GM19467 (cell line): ENCODE measurements around the gene CAP1.
"Not testable (repeated sequence)": the region's sequence is repeated elsewhere in the genome, so short reads cannot be mapped to it uniquely, and the experiment has no call there.

Experiments used
- ATAC-seq: cut with Tn5 transposase; IDR thresholded peaks from one replicate; pipeline ENCODE4 v1.9.1; 2021; ENCODE audit warnings: mild to moderate bottlenecking, moderate library complexity; ENCODE audit not compliant: unreplicated experiment

Gene CAP1, protein sequence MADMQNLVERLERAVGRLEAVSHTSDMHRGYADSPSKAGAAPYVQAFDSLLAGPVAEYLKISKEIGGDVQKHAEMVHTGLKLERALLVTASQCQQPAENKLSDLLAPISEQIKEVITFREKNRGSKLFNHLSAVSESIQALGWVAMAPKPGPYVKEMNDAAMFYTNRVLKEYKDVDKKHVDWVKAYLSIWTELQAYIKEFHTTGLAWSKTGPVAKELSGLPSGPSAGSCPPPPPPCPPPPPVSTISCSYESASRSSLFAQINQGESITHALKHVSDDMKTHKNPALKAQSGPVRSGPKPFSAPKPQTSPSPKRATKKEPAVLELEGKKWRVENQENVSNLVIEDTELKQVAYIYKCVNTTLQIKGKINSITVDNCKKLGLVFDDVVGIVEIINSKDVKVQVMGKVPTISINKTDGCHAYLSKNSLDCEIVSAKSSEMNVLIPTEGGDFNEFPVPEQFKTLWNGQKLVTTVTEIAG

DNA sequence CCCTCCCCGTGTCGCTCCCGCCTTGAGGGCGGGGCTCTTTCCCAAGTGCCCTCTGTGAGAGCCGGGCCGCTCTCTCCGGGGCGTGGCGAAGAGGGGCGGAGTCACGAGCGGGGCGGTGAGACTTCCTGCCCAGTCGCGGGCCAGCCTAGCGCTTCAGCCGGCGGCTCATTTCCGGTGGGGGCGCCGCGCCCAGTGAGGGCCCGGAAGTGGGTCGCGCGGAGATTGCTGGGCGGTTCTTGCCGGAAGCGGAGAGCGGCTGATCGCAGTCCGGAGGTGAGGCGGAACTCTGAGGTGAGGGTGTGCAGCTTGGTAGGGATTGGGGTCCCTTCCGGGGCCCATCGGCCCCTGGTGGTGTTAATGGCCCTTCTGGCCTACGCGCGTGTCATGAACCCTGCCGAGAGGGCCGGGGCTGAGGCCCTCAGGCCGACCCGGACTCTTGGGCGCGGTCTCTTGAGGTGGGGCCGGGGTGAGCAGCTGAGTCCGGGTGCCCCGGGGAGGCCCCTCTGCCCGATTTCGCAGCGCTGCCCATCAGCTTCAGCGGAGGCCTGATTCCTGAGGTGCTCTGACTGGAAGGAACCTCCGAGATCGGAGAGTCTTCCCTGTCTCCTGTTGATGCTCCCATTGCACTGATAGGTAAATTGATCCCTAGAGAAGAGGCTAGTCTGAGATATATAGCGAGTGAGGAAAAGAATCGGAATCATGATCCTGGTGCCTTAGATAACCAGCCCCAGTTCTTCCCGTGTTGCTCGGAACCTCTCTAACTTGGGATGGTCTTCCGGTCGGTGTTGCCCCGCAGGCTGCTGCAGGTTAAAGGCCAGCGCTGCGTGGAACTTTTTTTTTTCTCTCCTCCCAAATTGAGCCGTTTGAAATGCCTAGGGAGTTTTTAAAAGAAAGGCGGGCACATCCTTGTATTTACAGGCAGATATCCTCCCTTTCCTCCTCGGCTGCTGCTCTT lies at the start of gene CAP1:
Gene CAP1, plus strand, starts transcription at position 219 of the 955 bp plus-strand sequence. CDS start 18,618 bp downstream, outside the sequence.
- ATAC-seq, result peak; percentile 80

DNA sequence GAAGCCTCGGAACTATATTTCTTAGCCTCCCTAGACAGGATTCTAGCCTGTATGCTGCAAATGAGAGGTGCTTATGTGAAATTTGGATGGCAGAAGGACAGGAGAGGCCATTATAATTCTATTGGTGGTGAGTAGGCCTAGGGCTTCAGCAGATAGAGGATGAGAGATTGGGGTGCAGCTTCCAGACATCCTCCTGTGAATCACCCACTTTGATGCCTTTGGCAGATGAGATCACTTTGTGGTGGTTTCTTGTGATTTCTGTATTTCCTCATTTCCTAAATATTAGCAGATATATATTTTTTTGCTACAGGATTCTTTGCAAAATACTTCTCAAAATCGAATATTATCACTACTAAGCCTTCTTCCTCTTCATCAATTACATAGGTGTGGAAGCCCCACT lies 48.3 kb upstream of the CAP1 start:
- no peak for ATAC-seq

DNA sequence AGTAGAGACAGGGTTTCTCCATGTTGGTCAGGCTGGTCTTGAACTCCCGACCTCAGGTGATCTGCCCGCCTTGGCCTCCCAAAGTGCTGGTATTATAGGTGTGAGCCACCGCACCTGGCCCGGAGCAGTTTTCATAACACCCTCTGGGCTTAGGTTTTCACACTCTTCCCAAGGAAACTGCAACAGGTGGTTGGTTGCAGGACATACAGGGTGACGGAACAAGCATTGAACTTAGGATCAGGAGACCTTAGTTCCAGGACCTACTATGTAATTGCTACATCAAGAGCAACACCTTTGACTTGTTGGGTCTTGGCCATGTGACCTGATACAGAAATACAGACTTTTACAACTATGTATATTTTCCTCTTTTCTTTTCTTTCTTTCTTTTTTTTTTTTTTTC lies 47.6 kb upstream of the CAP1 start:
- no peak for ATAC-seq

DNA sequence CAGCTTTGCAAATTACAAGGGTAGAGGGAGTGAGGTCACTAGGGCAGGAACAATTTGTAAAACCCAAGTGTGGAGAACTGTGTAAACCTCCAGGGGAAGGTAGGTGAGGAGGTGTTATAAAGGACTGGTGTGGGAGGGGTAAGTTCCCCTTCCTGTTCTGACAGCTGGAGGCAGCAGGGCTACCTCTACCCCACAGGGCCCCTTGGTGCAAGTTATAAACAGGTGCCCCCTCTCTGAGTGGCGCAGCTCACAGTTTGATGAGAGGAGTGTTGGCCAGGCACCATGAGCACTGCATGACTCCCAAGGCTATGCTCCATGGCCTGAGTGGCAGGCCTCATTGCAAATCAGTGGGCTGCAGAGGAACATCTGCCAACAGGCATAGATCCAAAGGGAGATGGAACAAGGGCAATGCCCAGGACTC lies 44.5 kb upstream of the CAP1 start:
- ATAC-seq, result peak; percentile 86

DNA sequence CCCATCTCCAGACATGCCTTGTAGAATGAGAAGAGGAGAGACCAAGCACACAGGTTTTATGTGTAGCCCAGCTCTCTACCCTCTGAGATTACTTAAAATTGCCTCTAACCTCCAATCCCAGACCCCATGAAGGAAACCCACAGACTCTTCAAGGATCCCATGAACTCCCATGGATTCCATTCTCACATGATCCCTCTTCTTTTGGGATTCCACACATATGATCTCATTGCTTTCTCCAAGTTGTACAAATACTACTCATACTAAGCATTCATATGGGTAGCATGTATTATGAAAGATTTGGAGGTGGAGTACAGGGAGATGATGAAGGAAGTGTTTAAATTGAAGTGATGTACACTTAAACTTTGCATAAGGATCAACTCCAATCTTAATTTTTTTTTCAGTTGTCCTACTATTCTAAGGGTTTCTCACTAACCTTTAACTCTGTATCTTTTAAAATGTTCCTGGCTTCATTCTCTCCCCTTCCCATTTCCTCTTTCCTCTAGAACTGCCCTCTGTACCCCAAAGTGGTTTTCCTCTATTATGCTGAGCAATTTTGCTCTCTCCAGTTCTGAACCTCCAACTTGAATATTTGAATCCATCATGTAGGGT lies 44.0 kb upstream of the CAP1 start:
- ATAC-seq, result no peak

DNA sequence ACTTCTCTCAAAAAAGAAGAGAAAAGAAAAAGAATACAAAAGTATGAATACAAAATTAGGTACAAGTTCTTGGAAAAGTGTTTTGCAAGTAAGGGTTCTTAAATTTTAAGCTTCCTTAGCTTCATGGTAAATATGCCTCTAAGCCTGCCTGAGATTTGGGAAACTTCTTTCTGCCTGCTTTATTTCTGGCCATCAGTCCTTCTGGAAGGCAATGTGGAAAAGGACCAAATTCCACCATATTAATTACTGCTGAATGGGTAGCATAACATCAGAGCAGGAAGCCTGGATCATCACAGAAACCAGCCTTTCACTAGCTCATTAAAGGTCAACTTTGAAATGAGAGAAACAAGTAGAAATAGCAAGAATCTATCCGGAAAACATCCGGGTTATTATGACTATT lies 39.1 kb upstream of the CAP1 start:
- ATAC-seq, result no peak

DNA sequence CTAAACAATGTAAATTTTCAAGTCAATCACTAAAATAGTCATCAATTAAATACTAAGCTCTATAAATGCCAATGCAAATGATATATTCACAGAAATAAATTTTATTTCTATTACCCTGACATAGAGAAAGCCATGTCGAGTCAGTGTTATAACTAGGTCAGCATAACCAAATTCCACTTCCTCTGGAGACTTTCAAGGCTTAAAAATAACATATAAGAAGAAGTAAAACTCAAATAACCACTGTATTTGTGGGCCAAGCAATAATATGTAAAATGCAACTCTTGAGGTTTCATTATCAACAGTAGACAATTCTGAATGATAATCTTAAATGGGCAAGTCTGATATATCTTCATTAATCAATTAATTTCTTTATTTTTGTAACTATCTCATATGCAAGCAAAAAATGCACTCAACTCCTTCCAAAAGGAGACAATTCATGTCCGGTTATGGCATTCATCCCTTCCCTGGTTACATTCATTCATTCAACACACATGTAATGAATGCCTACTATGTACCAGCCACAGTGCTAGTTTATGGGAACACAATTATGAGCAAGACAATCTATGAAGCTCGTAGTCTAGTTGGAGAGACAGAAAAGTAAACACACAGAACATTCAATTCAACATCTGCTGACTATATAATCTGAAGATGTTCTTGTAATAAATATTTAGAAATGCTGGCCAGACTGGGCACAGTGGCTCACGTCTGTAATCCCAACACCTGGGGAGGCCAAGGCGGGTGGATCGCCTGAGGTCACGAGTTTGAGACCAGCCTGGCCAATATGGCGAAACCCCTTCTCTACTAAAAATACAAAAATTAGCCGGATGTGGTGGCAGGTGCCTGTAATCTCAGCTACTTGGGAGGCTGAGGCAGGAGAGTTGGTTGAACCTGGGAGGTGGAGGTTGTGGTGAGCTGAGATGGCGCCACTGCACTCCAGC lies 37.1 kb upstream of the CAP1 start:
- ATAC-seq, result no peak

DNA sequence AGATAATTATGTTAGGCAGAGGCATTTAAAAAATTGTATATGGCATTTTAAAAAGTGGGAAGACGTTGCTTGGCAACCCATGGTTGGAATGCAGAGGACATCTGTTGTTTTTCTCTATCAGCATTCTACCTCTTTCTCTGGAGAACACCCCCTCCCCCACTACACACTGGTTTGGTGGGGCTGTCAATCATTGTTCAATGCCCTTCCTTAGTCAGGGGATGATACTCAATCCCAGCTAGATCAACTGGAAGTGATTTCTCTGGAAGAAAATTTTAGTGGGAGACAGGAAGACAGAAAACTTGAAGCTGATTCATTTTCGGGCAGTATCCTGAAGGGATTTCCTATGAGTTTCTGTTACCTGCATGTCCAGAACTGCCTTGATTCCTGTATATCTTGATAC lies 35.7 kb upstream of the CAP1 start:
- no peak for ATAC-seq

DNA sequence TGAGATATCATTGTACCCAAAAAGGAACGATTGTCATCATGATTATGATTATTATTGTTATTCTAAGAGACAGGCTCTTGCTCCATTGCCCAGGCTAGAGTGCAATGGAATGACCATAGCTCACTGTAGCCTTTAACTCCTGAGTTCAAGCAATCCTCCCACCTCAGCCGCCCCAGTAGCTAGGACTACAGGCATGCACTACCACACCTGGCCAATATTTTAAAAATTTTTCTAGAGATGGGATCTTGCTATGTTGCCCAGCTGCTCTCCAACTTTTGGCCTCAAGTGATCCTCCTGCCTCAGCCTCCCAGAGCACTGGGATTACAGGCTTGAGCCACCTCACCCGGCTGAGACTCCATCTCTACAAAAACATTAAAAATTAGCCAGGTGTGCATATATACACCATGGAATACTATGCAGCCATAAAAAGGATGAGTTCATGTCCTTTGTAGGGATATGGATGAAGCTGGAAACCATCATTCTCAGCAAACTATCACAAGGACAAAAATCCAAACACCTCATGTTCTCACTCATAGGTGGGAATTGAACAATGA lies 33.0 kb upstream of the CAP1 start:
- not testable (repeated sequence) for ATAC-seq

DNA sequence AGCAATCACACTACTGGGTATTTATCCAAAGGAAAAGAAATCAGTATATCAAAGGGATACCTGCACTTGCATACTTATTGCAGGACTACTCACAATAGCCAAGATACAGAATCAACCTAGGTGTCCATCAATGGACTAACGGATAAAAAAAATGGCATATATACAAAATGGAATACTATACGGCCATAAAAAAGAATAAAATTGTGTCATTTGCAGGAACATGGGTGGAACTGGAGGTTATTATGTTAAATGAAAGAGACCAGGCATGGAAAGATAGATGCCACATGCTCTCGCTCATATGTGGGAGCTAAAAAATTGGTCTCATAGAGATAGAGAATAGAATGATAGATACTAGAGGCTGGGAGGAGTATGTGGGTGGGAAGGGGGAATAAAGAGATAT lies 29.3 kb upstream of the CAP1 start:
- no peak for ATAC-seq

DNA sequence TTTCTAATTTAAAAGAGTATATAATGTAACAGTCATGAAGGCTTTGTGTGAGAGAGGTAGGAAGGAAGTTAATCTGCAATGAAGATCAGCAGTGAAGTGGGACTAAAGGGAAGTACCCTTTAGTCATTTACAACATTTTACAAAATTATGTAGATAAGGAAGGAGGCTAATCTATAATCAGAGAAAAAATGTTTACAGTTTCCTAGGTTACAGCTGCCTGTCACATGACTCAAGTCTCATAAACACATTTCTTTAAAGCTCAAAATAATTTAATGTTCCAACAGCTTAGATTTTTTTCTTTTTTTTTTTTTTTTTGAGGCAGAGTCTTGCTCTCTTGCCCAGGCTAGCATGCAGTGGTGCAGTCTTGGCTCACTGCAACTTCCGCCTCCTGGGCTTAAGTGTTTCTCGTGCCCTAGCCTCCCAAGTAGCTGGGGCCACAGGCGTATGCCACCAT lies 26.2 kb upstream of the CAP1 start:
- no peak for ATAC-seq

DNA sequence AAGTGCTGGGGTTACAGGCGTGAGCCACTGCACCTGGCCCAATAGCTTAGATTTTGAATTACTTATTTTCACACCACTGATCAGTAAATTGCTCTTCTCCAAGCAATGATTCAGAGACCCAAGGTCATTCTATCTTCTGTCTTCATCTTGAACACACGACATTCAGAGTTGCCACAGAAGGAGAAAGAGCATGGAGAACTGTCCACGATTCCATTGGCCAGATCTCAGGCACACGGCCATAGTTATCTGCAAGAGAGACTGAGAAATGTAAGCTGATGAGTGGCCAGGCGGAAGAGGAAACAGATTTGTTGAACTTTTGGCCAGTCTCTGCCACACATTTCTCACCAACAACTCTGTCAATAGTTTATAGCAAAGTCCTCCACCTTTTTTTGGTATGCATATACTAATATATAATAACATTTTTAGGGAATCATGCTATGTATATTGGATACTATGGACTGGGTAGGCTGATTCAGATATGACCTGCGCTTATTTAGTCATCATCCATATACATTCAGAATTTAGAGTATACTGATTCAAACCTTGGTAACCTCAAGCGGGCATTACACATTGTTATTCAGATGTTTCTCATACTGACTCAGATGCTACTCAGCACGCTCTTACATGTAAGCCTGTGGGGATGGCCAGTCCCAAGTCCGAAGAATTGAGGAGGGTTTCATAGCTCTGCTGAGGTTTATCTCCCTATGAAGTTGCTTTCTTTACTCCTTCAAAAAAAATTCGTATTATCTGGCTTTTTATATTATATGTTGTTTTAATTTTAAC lies 25.5 kb upstream of the CAP1 start:
- no peak for ATAC-seq

DNA sequence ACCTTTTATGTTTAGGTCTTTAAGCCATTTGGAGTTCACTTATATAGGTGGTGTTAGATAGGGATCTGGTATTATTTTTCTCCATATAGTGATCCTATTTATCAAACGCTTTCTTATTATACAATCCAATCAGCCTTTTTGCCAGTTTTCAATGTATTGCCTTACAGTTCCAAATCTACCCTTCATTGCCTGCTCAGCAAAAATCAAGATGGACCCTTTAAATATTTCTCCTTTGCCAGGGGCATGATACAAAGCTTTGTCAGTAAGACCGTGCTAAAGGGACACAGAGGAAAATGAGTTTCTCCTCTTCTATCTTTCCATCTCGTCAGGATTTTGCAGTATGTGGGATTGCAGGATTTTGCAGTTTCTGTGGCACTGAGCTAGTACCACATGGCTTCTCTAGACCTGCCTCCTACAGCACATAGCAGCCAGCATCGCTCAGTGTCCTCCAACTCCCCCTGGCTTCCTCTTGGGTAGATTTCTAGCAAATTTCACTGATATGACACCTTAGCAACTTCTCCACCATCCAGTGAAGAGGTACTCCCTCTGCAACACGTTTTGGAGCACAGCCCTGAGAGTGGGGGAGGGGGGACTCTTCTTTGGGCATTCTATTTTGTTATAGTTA lies 22.5 kb upstream of the CAP1 start:
- ATAC-seq, result no peak

DNA sequence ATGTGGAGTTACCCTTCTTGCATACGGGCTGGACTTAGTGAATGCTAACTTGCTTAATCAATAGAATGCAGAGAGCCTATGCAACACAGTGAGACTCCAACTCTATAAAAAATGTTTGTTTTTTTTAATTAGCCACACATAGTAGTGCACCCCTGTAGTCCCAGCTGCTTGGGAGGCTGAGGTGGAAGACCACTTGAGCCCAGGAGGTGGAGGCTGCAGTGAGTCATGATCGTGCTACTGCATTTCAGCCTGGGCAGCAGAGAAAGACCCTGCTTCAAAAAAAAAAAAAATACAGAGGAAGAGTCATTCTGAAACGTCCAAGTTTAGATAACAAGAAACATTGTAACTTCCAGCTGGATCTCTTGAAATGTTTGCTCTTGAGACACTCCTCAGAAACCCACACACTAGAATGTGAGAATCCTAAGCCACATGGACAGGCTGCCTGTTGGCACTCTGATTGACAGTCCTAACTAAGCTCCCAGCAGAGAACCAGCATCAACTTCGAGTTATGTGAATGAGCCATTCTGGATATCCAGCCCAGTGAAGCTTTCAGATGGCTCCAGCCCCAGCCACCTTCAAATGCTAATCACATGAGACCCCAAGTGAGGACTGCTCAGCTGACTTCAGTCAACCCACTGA lies 20.0 kb upstream of the CAP1 start:
- no peak for ATAC-seq

DNA sequence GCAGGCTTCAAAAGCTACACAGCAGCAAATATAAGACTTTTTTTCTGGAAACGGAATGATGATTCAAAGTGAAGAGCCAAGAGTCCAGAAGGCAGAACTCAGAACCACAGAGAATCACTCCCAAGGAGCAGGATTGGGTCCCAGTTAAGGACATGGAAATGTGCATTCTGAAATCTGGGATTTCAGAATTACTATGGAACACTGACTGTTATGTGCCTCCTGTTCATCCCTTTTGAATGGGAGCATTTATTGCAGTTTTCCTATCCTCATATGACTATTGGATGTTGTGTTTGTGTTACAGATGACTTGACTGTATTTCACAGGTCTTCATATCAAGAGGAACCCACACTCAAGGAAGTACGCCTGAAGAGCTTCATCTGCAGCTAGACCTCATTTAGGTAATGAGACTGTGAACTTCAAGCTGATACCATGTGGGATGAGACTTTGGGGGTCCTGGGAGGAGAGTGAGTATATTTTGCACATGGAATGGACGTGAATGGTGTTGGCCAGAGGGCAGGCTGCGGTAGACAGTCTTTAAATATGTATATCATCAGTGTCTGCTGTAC lies 17.1 kb upstream of the CAP1 start:
- no peak for ATAC-seq

DNA sequence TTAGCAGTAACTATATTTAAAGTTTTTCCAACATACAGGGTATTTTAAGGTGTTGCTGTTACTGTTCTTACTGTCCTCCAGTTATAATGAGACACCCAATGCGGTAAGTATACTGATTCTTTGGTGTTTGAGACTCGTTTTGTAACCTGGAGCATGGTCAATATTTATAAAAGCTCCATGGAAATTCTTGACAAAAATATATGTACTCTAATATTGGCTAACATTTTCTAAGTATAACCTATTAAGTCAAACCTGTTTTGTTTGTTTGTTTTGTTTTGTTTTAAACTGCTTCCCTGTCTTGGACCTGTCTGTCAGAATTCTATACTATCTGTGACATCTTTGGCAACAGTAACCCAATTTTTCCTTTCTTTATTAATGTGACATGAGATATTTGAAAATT lies 15.9 kb upstream of the CAP1 start:
- no peak for ATAC-seq

DNA sequence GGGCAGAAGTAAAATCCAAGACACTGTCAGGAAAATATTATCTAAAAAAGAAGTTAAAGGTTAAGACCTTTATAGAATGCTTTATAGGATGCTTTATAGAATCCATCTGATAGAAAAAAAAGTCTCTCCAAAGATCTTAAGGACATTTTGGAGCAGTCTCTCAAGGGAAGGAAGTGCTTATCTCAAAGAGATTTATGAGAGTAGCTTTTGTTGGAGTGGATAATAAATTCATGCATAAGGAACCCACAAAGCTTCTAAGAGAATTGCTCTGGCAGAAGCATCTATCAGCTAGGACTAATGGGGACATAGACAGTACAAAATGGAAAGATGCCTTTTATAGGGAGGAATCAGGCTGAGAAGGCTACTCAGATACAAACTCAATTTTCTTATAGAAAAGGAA lies 12.9 kb upstream of the CAP1 start:
- no peak for ATAC-seq

DNA sequence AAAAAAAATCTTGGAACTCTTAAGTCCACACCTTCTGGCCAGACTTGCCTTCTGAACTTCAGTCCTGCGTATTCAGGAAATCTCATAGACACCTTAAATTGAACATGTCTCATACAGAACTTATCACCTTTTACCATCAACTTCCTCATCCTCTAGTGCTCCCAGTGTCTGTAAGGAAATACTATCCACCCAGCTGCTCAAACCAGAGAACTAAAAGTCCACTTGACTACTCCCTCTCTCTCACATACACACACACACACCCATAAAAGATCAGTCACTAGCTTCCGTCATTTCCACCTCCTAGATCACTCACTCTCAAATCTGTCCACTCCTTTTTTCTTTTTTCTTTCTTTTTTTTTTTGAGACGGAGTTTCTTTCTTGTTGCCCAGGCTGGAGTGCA lies 10.9 kb upstream of the CAP1 start:
- no peak for ATAC-seq
